Measurements from ENCODE around the gene RASSF10.

RASSF10 gene

DNA sequence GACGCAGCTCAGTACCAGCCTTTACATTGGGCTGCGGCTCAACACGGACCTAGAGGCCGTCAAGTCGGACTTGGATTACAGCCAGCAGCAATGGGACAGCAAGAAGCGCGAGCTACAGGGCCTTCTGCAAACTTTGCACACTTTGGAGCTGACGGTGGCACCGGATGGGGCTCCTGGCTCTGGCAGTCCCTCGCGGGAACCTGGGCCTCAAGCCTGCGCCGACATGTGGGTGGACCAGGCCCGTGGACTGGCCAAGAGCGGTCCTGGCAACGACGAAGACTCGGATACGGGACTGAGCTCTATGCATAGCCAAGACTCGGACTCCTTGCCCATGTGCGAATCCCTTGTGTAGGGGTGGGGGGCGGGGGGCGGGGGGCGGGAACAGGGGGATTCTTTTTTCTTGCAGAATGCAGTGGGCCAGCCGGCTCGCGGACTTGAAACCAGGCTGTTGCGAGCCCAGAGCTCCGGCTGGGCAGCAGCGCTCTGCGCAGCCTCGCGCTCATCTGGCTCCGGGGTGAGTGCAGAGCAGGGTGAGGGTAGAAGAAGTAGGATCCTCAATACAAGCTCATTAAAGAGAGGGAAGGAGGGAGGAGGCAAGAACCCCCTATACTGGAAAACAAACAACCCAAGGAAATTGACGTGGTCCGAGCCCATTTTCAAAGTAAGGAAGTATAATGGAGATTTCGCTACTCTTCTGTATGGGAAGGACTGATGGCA is 1.8 kb downstream of the RASSF10 start:
- Histone ChIP-seq H3K4me3 (ENCODE audit: low read depth, low read length) (no peak overlapping the region), H3K4me1 (no peaks in the 10 kb centered on the region), H3K27me3 (peaks cover 38% of the 10 kb centered on the region), H3K36me3 (no peaks in the 10 kb centered on the region), H3K9me3 (no peaks in the 10 kb centered on the region)
- TF ChIP-seq, protein P1, sequence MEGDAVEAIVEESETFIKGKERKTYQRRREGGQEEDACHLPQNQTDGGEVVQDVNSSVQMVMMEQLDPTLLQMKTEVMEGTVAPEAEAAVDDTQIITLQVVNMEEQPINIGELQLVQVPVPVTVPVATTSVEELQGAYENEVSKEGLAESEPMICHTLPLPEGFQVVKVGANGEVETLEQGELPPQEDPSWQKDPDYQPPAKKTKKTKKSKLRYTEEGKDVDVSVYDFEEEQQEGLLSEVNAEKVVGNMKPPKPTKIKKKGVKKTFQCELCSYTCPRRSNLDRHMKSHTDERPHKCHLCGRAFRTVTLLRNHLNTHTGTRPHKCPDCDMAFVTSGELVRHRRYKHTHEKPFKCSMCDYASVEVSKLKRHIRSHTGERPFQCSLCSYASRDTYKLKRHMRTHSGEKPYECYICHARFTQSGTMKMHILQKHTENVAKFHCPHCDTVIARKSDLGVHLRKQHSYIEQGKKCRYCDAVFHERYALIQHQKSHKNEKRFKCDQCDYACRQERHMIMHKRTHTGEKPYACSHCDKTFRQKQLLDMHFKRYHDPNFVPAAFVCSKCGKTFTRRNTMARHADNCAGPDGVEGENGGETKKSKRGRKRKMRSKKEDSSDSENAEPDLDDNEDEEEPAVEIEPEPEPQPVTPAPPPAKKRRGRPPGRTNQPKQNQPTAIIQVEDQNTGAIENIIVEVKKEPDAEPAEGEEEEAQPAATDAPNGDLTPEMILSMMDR (IDR thresholded peaks at IDR 0.05; ENCODE audit: low read depth, low read length): no peak
- DNase-seq: no peak

DNA sequence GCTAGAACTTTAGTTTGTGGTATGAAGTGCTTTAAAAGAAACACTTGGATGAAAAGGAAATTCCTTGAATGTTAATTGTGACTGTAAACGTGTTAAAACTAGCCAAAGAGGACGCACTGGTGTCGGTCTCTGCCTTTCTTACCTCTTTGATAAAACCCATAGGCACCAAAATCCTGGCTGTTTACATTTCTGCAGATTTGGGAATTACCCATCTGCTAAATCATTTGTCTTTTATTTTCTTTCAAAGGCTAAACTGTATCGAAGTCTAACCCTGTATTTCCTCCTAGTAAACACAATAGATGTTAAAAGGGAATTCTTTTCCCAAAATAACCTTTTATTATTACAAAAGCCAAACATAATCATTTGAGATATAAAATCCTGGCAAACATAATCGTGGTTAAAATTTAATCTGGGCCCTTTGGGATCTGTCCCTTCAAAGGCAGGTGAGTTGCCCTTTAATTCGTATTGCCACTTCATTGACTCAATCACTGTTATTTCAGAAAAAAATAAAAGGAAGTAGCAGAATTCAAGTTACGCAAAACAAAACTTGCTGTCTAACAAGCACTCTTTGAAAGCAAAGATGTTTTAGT is 2.4 kb downstream of the RASSF10 start:
- Histone ChIP-seq H3K4me3 (ENCODE audit: low read depth, low read length) (no peak overlapping the region), H3K36me3 (no peaks in the 10 kb centered on the region), H3K27me3 (peaks cover 38% of the 10 kb centered on the region), H3K9me3 (no peaks in the 10 kb centered on the region), H3K4me1 (no peaks in the 10 kb centered on the region)
- DNase-seq: no peak
- TF ChIP-seq, protein P1 (IDR thresholded peaks at IDR 0.05; ENCODE audit: low read depth, low read length): no peak

DNA sequence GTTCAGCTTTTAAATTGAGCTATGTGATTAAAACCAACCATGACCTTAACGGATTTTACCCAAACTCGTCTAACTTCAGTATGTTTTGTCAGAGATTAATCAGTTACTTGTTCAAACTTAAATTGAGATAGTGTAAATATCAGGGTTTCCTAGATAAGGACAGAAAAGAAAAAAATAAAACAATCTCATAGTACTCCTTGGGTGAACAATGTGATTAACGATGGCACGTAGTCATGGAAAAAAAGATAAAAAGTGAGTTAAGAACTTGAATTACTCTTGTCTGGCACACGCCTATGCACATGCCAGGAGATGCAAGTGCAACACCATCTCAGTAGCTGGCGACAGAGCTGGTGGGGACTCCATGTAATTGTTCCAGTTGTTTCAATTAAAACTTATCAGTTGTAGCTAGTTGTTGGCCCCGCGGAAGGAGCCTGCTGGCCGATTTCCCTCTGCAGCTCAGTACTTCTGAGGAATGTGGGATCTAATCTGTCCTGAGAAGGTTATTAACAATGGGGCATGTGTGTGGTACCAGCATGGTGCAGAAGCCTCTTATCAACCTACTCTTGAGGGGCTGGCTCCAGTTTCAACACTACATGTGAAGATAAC is 3.0 kb downstream of the RASSF10 start:
- Histone ChIP-seq H3K4me3 (ENCODE audit: low read depth, low read length) (no peak overlapping the region), H3K4me1 (no peaks in the 10 kb centered on the region), H3K27me3 (peaks cover 38% of the 10 kb centered on the region), H3K9me3 (no peaks in the 10 kb centered on the region), H3K36me3 (no peaks in the 10 kb centered on the region)
- DNase-seq: no peak
- TF ChIP-seq, protein P1 (IDR thresholded peaks at IDR 0.05; ENCODE audit: low read depth, low read length): no peak

DNA sequence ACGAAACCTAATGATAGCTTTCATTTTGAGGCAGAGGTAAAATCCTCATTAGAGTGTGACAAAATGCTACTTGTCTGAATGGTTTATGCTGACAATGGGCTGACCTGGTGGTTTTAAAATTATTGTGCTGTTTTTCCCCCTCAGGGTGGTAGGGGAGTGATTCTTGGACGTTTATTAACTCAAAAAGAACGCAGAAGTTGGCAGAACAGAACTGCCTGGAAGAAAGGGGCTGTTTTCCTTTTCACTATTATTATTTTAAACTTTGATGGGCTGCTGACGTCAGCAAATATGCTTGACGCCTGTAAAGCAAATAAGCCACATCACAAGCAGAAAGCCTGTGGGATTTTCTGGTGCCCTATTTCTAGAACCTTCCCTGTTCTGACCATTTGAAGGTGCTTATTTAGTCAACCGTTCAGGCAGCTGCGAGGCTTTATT is 4.0 kb downstream of the RASSF10 start:
- Histone ChIP-seq H3K36me3 (no peaks in the 10 kb centered on the region), H3K27me3 (peaks cover 38% of the 10 kb centered on the region), H3K9me3 (no peaks in the 10 kb centered on the region), H3K4me3 (ENCODE audit: low read depth, low read length) (no peak overlapping the region), H3K4me1 (no peaks in the 10 kb centered on the region)
- DNase-seq: no peak
- TF ChIP-seq, protein P1 (IDR thresholded peaks at IDR 0.05; ENCODE audit: low read depth, low read length): no peak

DNA sequence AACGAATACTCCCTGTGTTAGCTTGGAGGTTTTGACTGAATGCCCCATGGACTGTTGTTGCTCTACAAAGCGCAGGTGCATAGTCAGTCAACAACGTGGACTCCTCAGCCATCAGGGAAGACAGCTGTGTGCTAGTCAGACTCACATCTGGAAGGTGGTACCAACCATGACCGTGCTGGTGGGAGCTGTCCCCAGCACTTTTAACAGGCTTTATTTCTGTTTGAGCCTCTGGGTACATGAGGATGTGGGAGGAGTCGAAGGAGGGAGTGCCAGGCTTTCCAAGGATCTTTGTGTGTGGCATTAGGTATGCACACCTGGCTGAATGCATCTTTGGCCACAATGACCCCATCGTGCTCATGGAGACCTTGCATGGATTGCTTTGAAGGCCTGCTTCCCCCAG is 6.6 kb downstream of the RASSF10 start:
- no peak for DNase-seq
- no peaks in the 10 kb centered on the region for H3K36me3 ChIP-seq
- TF ChIP-seq, protein P1 (IDR thresholded peaks at IDR 0.05; ENCODE audit: low read depth, low read length): no peak
- no peaks in the 10 kb centered on the region for H3K4me1 ChIP-seq
- H3K9me3 ChIP-seq: no peaks in the 10 kb centered on the region
- H3K27me3 ChIP-seq: peaks cover 13% of the 10 kb centered on the region
- no peak overlapping the region for H3K4me3 ChIP-seq (ENCODE audit: low read depth, low read length)

DNA sequence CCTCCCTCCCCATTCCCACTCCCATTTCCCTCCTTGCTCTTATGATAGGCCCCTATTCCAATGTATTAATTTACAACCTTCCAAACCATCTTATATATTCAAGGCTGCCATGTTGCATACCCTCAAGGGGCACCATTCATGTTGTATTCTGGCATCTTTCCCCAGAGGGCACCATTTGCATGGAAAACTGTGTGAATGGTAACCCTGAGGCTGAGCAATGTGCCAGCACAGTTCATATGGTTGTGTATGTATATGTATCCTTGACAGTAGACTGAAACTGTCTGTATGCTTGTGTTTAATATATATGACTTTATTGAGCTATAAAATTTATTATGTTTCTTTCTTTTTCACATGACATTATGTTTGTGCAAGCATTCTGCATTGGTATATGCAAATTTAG is 7.3 kb downstream of the RASSF10 start:
- H3K36me3 ChIP-seq: no peaks in the 10 kb centered on the region
- no peak overlapping the region for H3K4me3 ChIP-seq (ENCODE audit: low read depth, low read length)
- H3K4me1 ChIP-seq: no peaks in the 10 kb centered on the region
- H3K9me3 ChIP-seq: no peaks in the 10 kb centered on the region
- H3K27me3 ChIP-seq: peaks cover 9% of the 10 kb centered on the region
- TF ChIP-seq, protein P1 (IDR thresholded peaks at IDR 0.05; ENCODE audit: low read depth, low read length): peak; percentile 30
- no peak for DNase-seq

Data from BE2C (cell line).